Measurements from ENCODE around the gene KCNT1.

The KCNT1 gene

GRCh38 chr9:135726138-135726853, 24.3 kb downstream of the KCNT1 start:
- no peaks in the 10 kb centered on the region for H3F3A ChIP-seq (ENCODE audit: insufficient read depth)
- H2AFZ ChIP-seq (ENCODE audit: low read depth, low read length, severe bottlenecking), result no peak overlapping the region
- H3K4me2 ChIP-seq (ENCODE audit: low read depth, low read length, poor library complexity, severe bottlenecking), result no peak overlapping the region
- H4K20me1 ChIP-seq (ENCODE audit: low read depth, low read length), result no peaks in the 10 kb centered on the region
- H3K9me2 ChIP-seq (replicated peaks; ENCODE audit: insufficient read depth, low read length), result no peaks in the 10 kb centered on the region
- H3K36me3 ChIP-seq (ENCODE audit: low read length), result no peaks in the 10 kb centered on the region
- H3K79me2 ChIP-seq (ENCODE audit: insufficient read depth, low read length), result no peaks in the 10 kb centered on the region
- TF ChIP-seq CTCF (IDR thresholded peaks at IDR 0.05; ENCODE audit: insufficient read depth, low read length, poor library complexity, severe bottlenecking) (no peak), EZH2phosphoT487 (conservative IDR thresholded peaks at IDR 0.05; ENCODE audit: low read length) (no peak)
- no peak overlapping the region for H3K4me3 ChIP-seq (ENCODE audit: insufficient read depth, low read length, poor library complexity, severe bottlenecking)
- H3K9ac ChIP-seq (ENCODE audit: low read length), result no peak overlapping the region
- H3K27ac ChIP-seq (ENCODE audit: low read depth, low read length), result no peak overlapping the region
- no peaks in the 10 kb centered on the region; the same call in 1 of the 2 replicates for H3K9me3 ChIP-seq (ENCODE audit: insufficient read depth, low read length)
- H3K27me3 ChIP-seq (ENCODE audit: low read length), result no peaks in the 10 kb centered on the region

GRCh38 chr9:135727257-135727875, 25.4 kb downstream of the KCNT1 start:
- H3K9me2 ChIP-seq (replicated peaks; ENCODE audit: insufficient read depth, low read length), result no peaks in the 10 kb centered on the region
- H3K27me3 ChIP-seq (ENCODE audit: low read length), result no peaks in the 10 kb centered on the region
- H3K36me3 ChIP-seq (ENCODE audit: low read length), result no peaks in the 10 kb centered on the region
- H3K4me2 ChIP-seq (ENCODE audit: low read depth, low read length, poor library complexity, severe bottlenecking), result no peak overlapping the region
- no peak overlapping the region for H3K9ac ChIP-seq (ENCODE audit: low read length)
- H3K4me3 ChIP-seq (ENCODE audit: insufficient read depth, low read length, poor library complexity, severe bottlenecking), result no peak overlapping the region
- H3K27ac ChIP-seq (ENCODE audit: low read depth, low read length), result no peak overlapping the region
- no peaks in the 10 kb centered on the region for H3K79me2 ChIP-seq (ENCODE audit: insufficient read depth, low read length)
- no peaks in the 10 kb centered on the region for H3F3A ChIP-seq (ENCODE audit: insufficient read depth)
- H3K9me3 ChIP-seq (ENCODE audit: insufficient read depth, low read length), result no peaks in the 10 kb centered on the region; the same call in 1 of the 2 replicates
- H4K20me1 ChIP-seq (ENCODE audit: low read depth, low read length), result no peaks in the 10 kb centered on the region
- no peak overlapping the region for H2AFZ ChIP-seq (ENCODE audit: low read depth, low read length, severe bottlenecking)
- TF ChIP-seq EZH2phosphoT487 (conservative IDR thresholded peaks at IDR 0.05; ENCODE audit: low read length) (no peak), CTCF (IDR thresholded peaks at IDR 0.05; ENCODE audit: insufficient read depth, low read length, poor library complexity, severe bottlenecking) (no peak)

- Histone ChIP-seq H2AFZ (ENCODE audit: low read depth, low read length, severe bottlenecking) (no peak overlapping the region), H3K36me3 (ENCODE audit: low read length) (no peaks in the 10 kb centered on the region), H3K4me3 (ENCODE audit: insufficient read depth, low read length, poor library complexity, severe bottlenecking) (no peak overlapping the region), H3K9ac (ENCODE audit: low read length) (no peak overlapping the region), H3K27ac (ENCODE audit: low read depth, low read length) (no peak overlapping the region), H4K20me1 (ENCODE audit: low read depth, low read length) (no peaks in the 10 kb centered on the region), H3F3A (ENCODE audit: insufficient read depth) (no peaks in the 10 kb centered on the region), H3K79me2 (ENCODE audit: insufficient read depth, low read length) (no peaks in the 10 kb centered on the region), H3K4me2 (ENCODE audit: low read depth, low read length, poor library complexity, severe bottlenecking) (no peak overlapping the region), H3K9me3 (ENCODE audit: insufficient read depth, low read length) (no peaks in the 10 kb centered on the region; the same call in 1 of the 2 replicates), H3K27me3 (ENCODE audit: low read length) (no peaks in the 10 kb centered on the region), H3K9me2 (replicated peaks; ENCODE audit: insufficient read depth, low read length) (no peaks in the 10 kb centered on the region)
- TF ChIP-seq EZH2phosphoT487 (conservative IDR thresholded peaks at IDR 0.05; ENCODE audit: low read length), result no peak
- TF ChIP-seq CTCF (IDR thresholded peaks at IDR 0.05; ENCODE audit: insufficient read depth, low read length, poor library complexity, severe bottlenecking), result no peak
Observed at GRCh38 chr9:135728436-135729110, 26.6 kb downstream of the KCNT1 start.
